HG03432 (cell line): ENCODE results near the gene DAPK2.

ENCODE experiments used
- ATAC-seq: cut with Tn5 transposase; IDR thresholded peaks from one replicate; pipeline ENCODE4 v1.9.1; 2021; ENCODE audit warnings: mild to moderate bottlenecking, moderate library complexity; ENCODE audit not compliant: unreplicated experiment

DAPK2 gene

DNA sequence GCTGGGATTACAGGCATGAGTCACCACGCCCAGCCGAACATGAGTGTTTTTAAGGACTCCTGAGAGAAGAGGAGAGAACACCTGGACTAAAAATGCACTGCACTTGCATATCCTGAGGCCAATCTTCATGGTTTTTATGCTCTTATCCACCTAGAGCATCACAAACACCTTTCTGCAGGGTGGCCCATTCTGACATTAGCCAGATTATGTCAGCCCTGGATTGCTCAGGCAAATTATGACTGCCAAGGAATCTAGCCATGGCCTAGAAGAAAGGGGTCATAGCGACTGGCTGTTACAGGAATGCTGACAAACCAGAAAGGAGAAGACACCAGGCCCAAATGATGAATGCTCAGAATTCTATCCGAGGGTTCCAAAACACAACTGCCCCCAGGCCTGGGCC is 171.7 kb downstream of the DAPK2 start:
- no peak for ATAC-seq

DNA sequence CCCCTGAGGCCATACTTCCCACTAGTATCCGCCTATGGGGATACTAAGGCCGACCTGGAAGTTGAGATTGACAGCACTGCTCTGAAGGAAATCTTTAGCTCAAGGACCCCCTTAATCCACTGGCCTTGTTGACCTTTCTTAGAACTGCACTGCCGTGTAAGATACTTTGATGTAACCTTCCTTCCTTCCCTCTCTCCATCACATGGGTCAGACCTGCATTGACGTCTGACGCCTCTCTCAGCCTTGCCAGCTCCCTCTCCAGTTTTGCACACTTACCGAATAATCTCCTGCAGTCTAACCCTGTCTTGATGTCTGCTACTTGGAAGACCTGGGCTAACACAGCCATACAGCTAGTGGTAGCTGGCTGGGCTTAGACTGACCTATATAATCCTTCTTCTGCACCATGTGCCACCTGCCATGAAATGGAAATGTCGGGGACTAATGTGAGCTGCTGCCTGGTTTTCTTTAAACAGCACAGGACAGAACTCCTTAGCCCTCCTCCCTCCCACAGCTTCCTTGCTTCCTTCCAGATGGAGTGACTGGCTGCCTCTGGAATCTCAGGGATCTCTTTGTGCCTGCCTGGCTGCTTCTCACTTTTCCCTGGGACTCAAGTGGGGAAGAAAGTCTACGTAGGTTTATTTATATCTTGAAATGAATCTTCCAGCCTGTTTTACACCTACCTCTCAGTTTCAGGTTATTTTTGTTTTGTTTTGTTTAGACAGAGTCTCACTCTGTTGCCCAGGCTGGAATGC is 173.3 kb downstream of the DAPK2 start:
- ATAC-seq = no peak

GRCh38 chr15:63870487-63871209 is 175.6 kb downstream of the DAPK2 start:
- no peak for ATAC-seq

DNA sequence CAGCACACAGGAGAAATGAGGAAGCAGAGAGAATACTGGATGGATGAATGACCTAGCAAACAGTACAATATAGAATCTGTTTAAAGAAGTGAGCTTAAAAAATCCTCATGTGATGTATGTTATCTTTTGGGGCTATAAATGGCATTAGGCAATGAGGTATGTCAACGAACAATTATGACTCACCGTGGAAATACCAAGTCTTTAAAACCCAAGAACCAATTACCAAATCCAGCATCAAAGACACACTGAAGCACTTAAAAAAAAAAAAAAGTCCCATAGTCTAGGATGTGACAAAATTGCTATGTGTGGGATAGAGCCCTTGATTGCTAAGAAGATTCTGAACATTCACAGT is 176.3 kb downstream of the DAPK2 start:
- ATAC-seq = no peak

GRCh38 chr15:63869371-63870042 is 176.8 kb downstream of the DAPK2 start:
- ATAC-seq = no peak

DNA sequence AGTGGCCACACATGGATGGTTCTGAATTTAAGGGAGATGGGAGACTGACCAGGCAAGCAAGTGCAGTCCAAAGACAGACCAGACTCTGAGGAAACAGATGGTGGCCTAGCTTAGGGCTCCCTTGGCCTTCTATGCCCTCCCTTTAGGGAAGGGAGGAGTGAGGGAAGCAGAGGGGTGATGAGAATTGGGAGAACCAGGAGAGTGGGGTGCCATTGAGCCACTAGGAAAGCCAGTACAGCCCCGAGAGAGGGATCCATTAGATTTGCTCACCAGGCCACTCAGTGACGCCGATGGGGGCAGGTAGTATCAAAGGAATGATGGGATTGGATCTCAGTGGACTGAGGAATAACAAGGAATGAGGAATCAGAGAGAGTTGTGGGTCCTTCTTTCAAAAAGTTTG is 182.1 kb downstream of the DAPK2 start:
- no peak for ATAC-seq

GRCh38 chr15:63861946-63862517 is 184.3 kb downstream of the DAPK2 start:
- no peak for ATAC-seq

GRCh38 chr15:63860555-63860954 is 185.7 kb downstream of the DAPK2 start:
- ATAC-seq = no peak

GRCh38 chr15:63860155-63860554 is 186.1 kb downstream of the DAPK2 start:
- ATAC-seq = peak; percentile 62

DNA sequence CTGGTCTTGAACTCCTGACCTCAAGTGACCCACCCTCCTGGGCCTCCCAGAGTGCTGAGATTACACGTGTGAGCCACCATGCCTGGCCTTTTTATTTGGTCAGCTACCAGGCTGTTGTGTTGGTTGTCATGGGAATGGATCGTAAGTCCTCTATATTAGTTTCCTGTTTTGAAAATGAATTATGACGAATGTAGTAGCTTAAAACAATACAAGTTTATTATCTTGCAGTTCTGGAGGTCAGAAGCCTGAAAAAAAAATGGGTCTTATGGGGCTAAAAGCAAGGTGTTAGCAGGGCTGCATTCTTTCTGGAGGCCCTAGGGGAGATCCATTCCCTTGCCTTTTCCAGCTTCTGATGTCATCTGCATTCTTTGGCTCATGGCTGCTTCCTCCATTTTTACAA is 187.4 kb downstream of the DAPK2 start:
- ATAC-seq = no peak

- ATAC-seq = no peak
Observed at GRCh38 chr15:63858448-63858847, 187.8 kb downstream of the DAPK2 start.

DNA sequence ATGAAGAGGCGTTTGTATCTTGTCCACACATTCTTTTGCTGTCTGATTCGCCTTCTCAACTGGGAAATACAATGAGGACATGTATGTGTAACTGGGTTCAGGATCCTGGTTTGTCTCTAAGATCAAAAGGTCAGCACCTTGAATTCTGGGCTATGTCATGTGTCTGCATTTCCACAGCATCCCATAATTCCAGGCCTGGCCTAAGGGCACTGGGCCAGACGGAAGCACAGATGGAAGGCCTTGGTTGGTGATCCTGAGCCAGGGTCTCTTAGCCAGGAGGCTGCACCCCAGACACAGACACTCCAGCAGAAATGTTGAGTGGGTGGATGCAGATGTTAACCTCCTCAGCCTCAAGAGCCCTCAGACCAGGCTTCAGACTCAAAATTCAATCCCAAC is 188.8 kb downstream of the DAPK2 start:
- ATAC-seq = no peak
